Fibroblast of gingiva (primary cell): ENCODE data around the gene GATAD2A.
"Not testable (repeated sequence)": the region's sequence is repeated elsewhere in the genome, so short reads cannot be mapped to it uniquely, and the experiment has no call there.

Source experiments
- DNase-seq: peaks from one replicate; pipeline ENCODE4 v3.0.0-alpha.2; 2011; ENCODE audit warnings: low read depth

Gene GATAD2A

GRCh38 chr19:19404879-19405860 is at the start of gene GATAD2A:
Gene GATAD2A (plus strand): TSS chr19:19405675. CDS start chr19:19465346, 59,671 bp downstream.
- peak; percentile 90 for DNase-seq

GRCh38 chr19:19356500-19356899 is 49.0 kb upstream of the GATAD2A start:
- DNase-seq = no peak

- no peak for DNase-seq
These were observed 48.4 kb upstream of the GATAD2A start for GRCh38 chr19:19356901-19357566.

GRCh38 chr19:19361075-19361594 is 44.3 kb upstream of the GATAD2A start:
- DNase-seq = peak; percentile 80

- no peak for DNase-seq
These were observed 43.4 kb upstream of the GATAD2A start for GRCh38 chr19:19362075-19362474.

GRCh38 chr19:19366434-19367396 is 38.8 kb upstream of the GATAD2A start:
- DNase-seq = peak; percentile 54

GRCh38 chr19:19368087-19368486 is 37.4 kb upstream of the GATAD2A start:
- DNase-seq = no peak

GRCh38 chr19:19371059-19371458 is 34.4 kb upstream of the GATAD2A start:
- no peak for DNase-seq

GRCh38 chr19:19372656-19373416 is 32.6 kb upstream of the GATAD2A start:
- DNase-seq = peak; percentile 10

- no peak for DNase-seq
These were observed 25.9 kb upstream of the GATAD2A start for GRCh38 chr19:19379527-19379926.

- DNase-seq = not testable (repeated sequence)
These were observed 25.2 kb upstream of the GATAD2A start for GRCh38 chr19:19380316-19380715.

GRCh38 chr19:19381007-19381926 is 24.2 kb upstream of the GATAD2A start:
- DNase-seq = no peak

- DNase-seq = no peak
These were observed 23.4 kb upstream of the GATAD2A start for GRCh38 chr19:19382118-19382517.

- no peak for DNase-seq
These were observed 21.0 kb upstream of the GATAD2A start for GRCh38 chr19:19384486-19384885.

- peak; percentile 100 for DNase-seq
These were observed 20.2 kb upstream of the GATAD2A start for GRCh38 chr19:19385131-19385895.

GRCh38 chr19:19385896-19386869 is 19.3 kb upstream of the GATAD2A start:
- DNase-seq = no peak

- no peak for DNase-seq
These were observed 18.4 kb upstream of the GATAD2A start for GRCh38 chr19:19387108-19387507.
